ENCODE measurements around the gene MAGI3. TPM values are rescaled to one million over a fixed set of nuclear protein-coding genes. Genes with fewer than 3 reads are reported as not detected.

Gene MAGI3
- total and polyA plus RNA-seq, 2 donors (not counting 1 experiment from before 2014, with no cell fraction given), result 5.1 to 9.2 TPM

- H3K4me3 ChIP-seq (replicated peaks in 1 of 4; ENCODE audit: control extremely low read depth in 1 of 4, insufficient read depth in 1 of 4, low read depth in 3 of 4, low read length in 4 of 4), result no peak overlapping the region
- H4K20me1 ChIP-seq (ENCODE audit: control insufficient read depth, extremely low read depth, insufficient read depth, low read length), result no peaks in the 10 kb centered on the region
- H3K27me3 ChIP-seq (ENCODE audit: control insufficient read depth, insufficient read depth, low read length), result no peaks in the 10 kb centered on the region
- no peak overlapping the region for H2AFZ ChIP-seq (ENCODE audit: low read length)
- DNase-seq (ENCODE audit: low read depth in 2 of 2), result no peak
- H3K79me2 ChIP-seq (ENCODE audit: control insufficient read depth, insufficient read depth, low read length), result peaks cover 5% of the 10 kb centered on the region
- H3K9ac ChIP-seq (ENCODE audit: insufficient read depth, low read length), result no peak overlapping the region
- peaks cover 2% of the 10 kb centered on the region for H3K4me1 ChIP-seq (ENCODE audit: control insufficient read depth, extremely low read depth, insufficient read depth, low read length)
- H3K9me3 ChIP-seq (ENCODE audit: control insufficient read depth, insufficient read depth, low read depth, low read length), result no peaks in the 10 kb centered on the region
- H3K4me2 ChIP-seq (ENCODE audit: extremely low read depth, insufficient read depth, low read length), result no peak overlapping the region
- TF ChIP-seq, protein P1, sequence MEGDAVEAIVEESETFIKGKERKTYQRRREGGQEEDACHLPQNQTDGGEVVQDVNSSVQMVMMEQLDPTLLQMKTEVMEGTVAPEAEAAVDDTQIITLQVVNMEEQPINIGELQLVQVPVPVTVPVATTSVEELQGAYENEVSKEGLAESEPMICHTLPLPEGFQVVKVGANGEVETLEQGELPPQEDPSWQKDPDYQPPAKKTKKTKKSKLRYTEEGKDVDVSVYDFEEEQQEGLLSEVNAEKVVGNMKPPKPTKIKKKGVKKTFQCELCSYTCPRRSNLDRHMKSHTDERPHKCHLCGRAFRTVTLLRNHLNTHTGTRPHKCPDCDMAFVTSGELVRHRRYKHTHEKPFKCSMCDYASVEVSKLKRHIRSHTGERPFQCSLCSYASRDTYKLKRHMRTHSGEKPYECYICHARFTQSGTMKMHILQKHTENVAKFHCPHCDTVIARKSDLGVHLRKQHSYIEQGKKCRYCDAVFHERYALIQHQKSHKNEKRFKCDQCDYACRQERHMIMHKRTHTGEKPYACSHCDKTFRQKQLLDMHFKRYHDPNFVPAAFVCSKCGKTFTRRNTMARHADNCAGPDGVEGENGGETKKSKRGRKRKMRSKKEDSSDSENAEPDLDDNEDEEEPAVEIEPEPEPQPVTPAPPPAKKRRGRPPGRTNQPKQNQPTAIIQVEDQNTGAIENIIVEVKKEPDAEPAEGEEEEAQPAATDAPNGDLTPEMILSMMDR (conservative IDR thresholded peaks at IDR 0.05 in 1 of 2, IDR thresholded peaks at IDR 0.05 in 1 of 2; ENCODE audit: low read depth in 1 of 2, low read length in 2 of 2), result no peak
- no peak for TF ChIP-seq EZH2 (IDR thresholded peaks at IDR 0.05; ENCODE audit: low read length, missing control alignments)
- H3K36me3 ChIP-seq (ENCODE audit: control insufficient read depth, insufficient read depth, low read length), result no peaks in the 10 kb centered on the region
- no peak overlapping the region for H3K27ac ChIP-seq (ENCODE audit: insufficient read depth, low read length)
Measured at GRCh38 chr1:113455374-113455773, 65.1 kb downstream of the MAGI3 start.

GRCh38 chr1:113456967-113457366 is 66.7 kb downstream of the MAGI3 start:
- peak; percentile 95 to 98 for DNase-seq (ENCODE audit: low read depth in 2 of 2)
- TF ChIP-seq EZH2 (IDR thresholded peaks at IDR 0.05; ENCODE audit: low read length, missing control alignments), result no peak
- TF ChIP-seq, protein P1 (conservative IDR thresholded peaks at IDR 0.05 in 1 of 2, IDR thresholded peaks at IDR 0.05 in 1 of 2; ENCODE audit: low read depth in 1 of 2, low read length in 2 of 2), result no peak
- Histone ChIP-seq H4K20me1 (ENCODE audit: control insufficient read depth, extremely low read depth, insufficient read depth, low read length) (no peaks in the 10 kb centered on the region), H3K36me3 (ENCODE audit: control insufficient read depth, insufficient read depth, low read length) (no peaks in the 10 kb centered on the region), H3K27me3 (ENCODE audit: control insufficient read depth, insufficient read depth, low read length) (no peaks in the 10 kb centered on the region), H3K79me2 (ENCODE audit: control insufficient read depth, insufficient read depth, low read length) (peaks cover 5% of the 10 kb centered on the region), H3K4me3 (replicated peaks in 1 of 4; ENCODE audit: control extremely low read depth in 1 of 4, insufficient read depth in 1 of 4, low read depth in 3 of 4, low read length in 4 of 4) (no peak overlapping the region), H3K9ac (ENCODE audit: insufficient read depth, low read length) (no peak overlapping the region), H3K4me2 (ENCODE audit: extremely low read depth, insufficient read depth, low read length) (peak overlapping the region; percentile 38), H3K4me1 (ENCODE audit: control insufficient read depth, extremely low read depth, insufficient read depth, low read length) (peaks cover 2% of the 10 kb centered on the region), H3K9me3 (ENCODE audit: control insufficient read depth, insufficient read depth, low read depth, low read length) (no peaks in the 10 kb centered on the region), H2AFZ (ENCODE audit: low read length) (no peak overlapping the region), H3K27ac (ENCODE audit: insufficient read depth, low read length) (no peak overlapping the region)

GRCh38 chr1:113459279-113459678 is 69.0 kb downstream of the MAGI3 start:
- TF ChIP-seq, protein P1 (conservative IDR thresholded peaks at IDR 0.05 in 1 of 2, IDR thresholded peaks at IDR 0.05 in 1 of 2; ENCODE audit: low read depth in 1 of 2, low read length in 2 of 2), result no peak
- no peak for TF ChIP-seq EZH2 (IDR thresholded peaks at IDR 0.05; ENCODE audit: low read length, missing control alignments)
- DNase-seq (ENCODE audit: low read depth in 2 of 2), result peak in 1 of 2 donors; percentile 39

More at GRCh38 chr1:113459279-113459678, 69.0 kb downstream of the MAGI3 start:
- Histone ChIP-seq H3K4me3 (replicated peaks in 1 of 4; ENCODE audit: control extremely low read depth in 1 of 4, insufficient read depth in 1 of 4, low read depth in 3 of 4, low read length in 4 of 4) (no peak overlapping the region), H3K9ac (ENCODE audit: insufficient read depth, low read length) (no peak overlapping the region), H3K27ac (ENCODE audit: insufficient read depth, low read length) (no peak overlapping the region), H3K4me2 (ENCODE audit: extremely low read depth, insufficient read depth, low read length) (no peak overlapping the region), H3K79me2 (ENCODE audit: control insufficient read depth, insufficient read depth, low read length) (peaks cover 5% of the 10 kb centered on the region), H3K36me3 (ENCODE audit: control insufficient read depth, insufficient read depth, low read length) (no peaks in the 10 kb centered on the region), H2AFZ (ENCODE audit: low read length) (no peak overlapping the region), H4K20me1 (ENCODE audit: control insufficient read depth, extremely low read depth, insufficient read depth, low read length) (no peaks in the 10 kb centered on the region), H3K4me1 (ENCODE audit: control insufficient read depth, extremely low read depth, insufficient read depth, low read length) (peaks cover 2% of the 10 kb centered on the region), H3K9me3 (ENCODE audit: control insufficient read depth, insufficient read depth, low read depth, low read length) (no peaks in the 10 kb centered on the region), H3K27me3 (ENCODE audit: control insufficient read depth, insufficient read depth, low read length) (no peaks in the 10 kb centered on the region)
